ENCODE results near the gene GP1BB. TPM values are rescaled to one million over a fixed set of nuclear protein-coding genes. Genes with fewer than 3 reads are reported as not detected.

GP1BB gene
- total RNA-seq, 2 donors from 2014 or later, result 0.83 TPM; not detected in 1

DNA sequence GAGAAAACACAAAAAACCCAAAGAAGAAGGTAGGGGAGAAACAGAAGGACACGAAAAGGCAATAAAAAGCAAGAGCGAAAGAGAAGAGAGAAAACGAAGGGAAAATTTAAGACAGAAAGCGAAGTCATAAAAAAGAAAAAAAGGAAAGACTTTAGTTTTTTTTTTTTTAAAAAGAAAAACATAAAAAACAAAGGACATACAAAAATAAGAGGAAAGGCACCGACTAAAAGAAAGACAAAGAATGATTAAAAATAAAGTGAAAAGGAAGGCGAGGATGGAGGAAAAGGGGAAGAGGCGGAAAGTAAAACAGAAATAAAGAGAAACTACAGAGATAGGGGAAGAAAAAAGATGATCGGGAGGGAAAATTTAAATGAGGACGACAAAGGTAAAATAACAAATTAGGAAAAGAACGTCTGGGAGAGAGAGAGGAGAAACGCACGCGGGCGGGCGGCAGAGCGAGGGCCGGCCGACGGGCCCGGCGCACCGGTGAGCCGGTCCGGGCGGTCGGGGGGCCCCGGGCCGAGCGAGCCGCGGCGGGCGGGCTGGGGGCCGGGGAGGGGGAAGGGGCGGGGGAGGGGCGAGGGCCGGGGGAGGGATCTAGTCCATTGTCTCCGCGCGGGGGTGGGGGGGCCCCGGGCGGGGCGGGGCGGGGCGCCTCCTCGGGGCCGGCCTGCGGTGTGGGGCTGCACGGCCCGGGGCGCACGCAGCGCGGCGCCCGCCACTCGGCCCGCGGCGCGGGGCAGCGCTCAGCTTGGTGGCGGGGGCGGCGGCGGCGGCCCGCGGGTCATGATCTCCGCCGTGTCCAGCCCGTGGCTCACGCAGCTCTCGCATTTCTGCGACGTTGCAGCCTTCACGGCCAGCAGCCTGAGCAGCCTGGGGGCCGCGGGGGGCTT, 37.0 kb downstream of the GP1BB start, which contains the start of gene TBX1:
Gene TBX1 (plus strand): TSS at position 721 of the 893 bp plus-strand sequence. CDS start 66 bp downstream, at position 787.
- no peak for DNase-seq (ENCODE audit: low spot score)
- intact Hi-C loops (cut with DNase I), result no loop called here

GRCh38 chr22:19760951-19761724, 37.8 kb downstream of the GP1BB start:
- intact Hi-C loops (cut with DNase I), result no loop called here
- DNase-seq (ENCODE audit: low spot score), result no peak

DNA sequence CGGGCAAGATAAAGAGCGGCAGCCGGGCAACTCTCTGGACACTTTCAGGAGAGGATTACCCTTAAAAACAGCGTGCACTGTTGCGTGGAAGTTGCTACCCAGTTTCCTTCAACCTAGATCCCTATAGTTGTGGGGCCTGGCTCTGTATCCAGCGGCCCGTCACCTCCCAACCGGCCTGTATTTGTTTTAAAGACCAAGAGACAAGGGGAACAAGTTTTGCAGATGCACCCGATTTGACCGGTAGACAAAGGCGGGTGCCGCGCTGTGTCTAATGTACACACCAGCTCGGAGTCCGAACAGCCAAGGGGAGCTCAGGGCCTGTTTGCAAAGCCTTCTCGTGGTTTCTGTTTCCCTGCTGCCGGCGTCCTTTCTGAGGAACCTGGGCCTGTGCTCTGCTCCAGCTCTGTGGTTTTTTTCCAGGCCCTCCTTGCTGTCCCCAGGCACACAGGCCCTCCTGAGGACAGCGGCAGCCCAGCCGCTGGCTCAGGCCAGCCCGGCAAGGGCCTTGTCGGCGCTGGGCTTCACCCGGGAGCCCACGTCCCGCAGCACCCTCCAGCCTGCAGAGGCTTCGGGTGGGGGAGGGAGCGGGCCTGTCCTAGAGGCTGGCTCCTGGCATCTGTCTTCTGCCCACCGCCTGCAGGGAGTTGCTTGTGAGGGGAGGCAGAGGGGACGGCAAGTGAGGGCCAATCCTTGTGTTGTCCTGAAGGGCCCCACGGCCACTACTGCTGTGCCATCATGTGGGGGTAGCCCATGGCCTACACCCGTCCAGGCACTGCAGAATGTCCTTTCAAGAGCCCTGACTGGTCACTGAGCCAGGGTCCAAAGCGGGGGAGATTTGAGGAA, 38.6 kb downstream of the GP1BB start:
- no peak for DNase-seq (ENCODE audit: low spot score)
- intact Hi-C loops (cut with DNase I), result no loop called here

DNA sequence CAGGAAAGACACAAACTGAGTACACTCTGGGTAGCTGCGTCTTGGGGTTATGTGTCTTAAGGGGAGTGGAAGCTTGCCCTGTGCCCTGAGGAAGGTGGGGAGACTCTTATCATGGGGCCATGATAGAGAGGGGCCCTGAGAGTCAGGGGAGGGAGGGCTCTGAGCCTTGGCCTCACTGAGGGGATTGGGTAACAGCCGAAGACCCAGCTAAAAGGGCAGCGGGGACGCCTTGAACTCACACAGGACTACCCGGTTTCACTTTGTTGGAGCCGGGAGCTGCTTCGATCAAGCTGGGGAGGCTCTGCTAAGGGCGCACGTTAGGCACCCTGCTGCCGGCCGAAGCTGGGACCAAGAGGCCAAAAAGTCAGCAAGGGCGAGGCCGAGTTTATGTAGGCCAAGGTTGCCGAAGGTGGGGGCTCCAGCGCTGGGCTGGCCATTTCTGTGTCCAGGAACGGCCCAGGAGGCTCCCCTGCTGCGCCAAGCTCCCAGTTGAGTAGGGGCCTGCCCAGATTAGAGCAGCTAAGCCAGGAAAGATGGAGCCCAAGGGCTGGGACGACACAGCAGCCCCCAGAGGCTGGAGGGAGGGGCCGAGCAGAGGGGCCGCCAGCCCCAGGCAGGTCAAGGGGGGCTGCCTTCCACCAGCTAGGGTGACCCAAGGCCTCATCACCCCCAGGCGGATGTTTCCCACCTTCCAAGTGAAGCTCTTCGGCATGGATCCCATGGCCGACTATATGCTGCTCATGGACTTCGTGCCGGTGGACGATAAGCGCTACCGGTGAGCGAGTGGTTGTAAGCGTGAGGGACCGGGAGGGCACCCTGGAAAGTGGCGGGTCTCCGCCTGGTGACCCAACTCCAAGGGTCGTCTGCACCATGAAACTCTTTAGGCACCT, 39.5 kb downstream of the GP1BB start:
- DNase-seq (ENCODE audit: low spot score), result no peak
- intact Hi-C loops (cut with DNase I), result no loop called here

GRCh38 chr22:19763458-19764298, 40.3 kb downstream of the GP1BB start:
- intact Hi-C loops (cut with DNase I), result no loop called here

GRCh38 chr22:19764299-19764593, 40.9 kb downstream of the GP1BB start:
- no peak for DNase-seq (ENCODE audit: low spot score)
- intact Hi-C loops (cut with DNase I), result no loop called here

More at GRCh38 chr22:19763458-19764298, 40.3 kb downstream of the GP1BB start:
- no peak for DNase-seq (ENCODE audit: low spot score)

- DNase-seq (ENCODE audit: low spot score), result no peak
- intact Hi-C loops (cut with DNase I), result loop anchor here in 1 of 2 donors (1.0 kb wide), 1 partner anchor 24 kb away; no protein-coding TSS in a partner anchor
These were observed 41.5 kb downstream of the GP1BB start for GRCh38 chr22:19764636-19765476.

DNA sequence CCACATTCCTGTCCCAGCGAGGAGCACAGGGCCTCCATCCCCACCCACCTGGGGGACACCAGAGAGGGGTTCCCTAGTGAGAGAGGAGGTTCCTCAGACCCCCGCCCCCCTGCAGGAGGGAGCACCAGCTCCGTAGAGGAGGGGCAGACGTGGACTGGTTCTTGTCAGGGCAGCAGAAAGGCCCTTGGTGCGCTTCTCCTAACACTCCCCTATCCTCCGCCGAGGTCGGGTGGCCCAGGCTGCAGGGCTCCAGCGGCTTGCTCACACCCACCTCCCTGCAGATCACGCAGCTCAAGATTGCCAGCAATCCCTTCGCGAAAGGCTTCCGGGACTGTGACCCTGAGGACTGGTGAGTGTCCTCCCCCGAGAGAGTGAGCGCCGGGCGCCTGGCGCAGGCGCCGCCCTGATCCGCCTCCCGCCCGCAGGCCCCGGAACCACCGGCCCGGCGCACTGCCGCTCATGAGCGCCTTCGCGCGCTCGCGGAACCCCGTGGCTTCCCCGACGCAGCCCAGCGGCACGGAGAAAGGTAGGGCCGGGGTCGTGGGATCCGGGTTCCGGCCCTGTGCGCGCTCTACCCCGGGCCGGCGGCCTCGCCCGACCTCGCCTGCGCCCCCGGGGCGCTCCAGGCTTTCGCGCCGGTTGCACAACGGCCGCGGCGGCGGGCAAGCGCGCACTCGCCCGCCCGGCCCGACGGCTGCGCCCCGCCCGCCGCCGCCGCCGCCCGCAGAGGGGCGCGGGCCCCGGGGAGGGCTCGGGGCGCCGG, 42.3 kb downstream of the GP1BB start:
- intact Hi-C loops (cut with DNase I), result loop anchor here in 1 of 2 donors (1.0 kb wide), 1 partner anchor 24 kb away; no protein-coding TSS in a partner anchor
- no peak for DNase-seq (ENCODE audit: low spot score)

DNA sequence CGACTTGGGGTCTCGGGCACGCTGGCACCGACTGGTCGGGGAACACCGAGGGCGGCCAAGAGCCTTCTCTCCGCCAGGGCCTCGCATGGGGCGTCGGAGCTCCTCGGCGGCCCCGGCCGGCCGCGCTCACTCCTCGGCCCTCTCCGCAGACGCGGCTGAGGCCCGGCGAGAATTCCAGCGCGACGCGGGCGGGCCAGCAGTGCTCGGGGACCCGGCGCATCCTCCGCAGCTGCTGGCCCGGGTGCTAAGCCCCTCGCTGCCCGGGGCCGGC, 42.8 kb downstream of the GP1BB start:
- no peak for DNase-seq (ENCODE audit: low spot score)
- intact Hi-C loops (cut with DNase I), result no loop called here

DNA sequence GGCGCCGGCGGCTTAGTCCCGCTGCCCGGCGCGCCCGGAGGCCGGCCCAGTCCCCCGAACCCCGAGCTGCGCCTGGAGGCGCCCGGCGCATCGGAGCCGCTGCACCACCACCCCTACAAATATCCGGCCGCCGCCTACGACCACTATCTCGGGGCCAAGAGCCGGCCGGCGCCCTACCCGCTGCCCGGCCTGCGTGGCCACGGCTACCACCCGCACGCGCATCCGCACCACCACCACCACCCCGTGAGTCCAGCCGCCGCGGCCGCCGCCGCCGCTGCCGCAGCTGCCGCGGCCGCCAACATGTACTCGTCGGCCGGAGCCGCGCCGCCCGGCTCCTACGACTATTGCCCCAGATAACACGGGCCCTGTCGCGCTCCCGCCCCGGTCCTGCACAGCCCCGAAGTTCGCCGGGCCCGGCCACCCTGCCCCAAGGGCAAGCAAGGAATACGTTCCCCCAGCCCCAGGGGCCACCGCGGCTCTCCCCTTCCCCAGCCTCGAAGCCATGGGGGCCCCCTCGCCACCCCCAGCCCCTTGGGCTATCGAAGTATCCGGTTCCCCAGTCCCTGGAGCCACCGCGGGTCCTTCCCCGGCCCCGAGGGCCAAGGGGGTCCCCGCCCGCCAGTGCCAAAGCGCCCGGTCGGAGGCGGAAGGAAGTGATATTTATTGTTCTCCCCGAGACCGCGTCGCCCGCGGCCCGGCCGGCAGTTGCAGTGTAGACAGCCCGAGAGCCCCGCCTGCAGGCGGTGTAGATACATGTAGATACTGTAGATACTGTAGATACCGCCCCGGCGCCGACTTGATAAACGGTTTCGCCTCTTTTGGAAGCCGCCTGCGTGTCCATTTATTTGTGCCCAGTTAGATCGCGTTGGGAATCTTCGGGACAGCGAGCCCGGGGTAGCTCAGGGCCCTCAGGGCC, 43.4 kb downstream of the GP1BB start:
- peak; percentile 92 for DNase-seq (ENCODE audit: low spot score)
- intact Hi-C loops (cut with DNase I), result no loop called here

DNA sequence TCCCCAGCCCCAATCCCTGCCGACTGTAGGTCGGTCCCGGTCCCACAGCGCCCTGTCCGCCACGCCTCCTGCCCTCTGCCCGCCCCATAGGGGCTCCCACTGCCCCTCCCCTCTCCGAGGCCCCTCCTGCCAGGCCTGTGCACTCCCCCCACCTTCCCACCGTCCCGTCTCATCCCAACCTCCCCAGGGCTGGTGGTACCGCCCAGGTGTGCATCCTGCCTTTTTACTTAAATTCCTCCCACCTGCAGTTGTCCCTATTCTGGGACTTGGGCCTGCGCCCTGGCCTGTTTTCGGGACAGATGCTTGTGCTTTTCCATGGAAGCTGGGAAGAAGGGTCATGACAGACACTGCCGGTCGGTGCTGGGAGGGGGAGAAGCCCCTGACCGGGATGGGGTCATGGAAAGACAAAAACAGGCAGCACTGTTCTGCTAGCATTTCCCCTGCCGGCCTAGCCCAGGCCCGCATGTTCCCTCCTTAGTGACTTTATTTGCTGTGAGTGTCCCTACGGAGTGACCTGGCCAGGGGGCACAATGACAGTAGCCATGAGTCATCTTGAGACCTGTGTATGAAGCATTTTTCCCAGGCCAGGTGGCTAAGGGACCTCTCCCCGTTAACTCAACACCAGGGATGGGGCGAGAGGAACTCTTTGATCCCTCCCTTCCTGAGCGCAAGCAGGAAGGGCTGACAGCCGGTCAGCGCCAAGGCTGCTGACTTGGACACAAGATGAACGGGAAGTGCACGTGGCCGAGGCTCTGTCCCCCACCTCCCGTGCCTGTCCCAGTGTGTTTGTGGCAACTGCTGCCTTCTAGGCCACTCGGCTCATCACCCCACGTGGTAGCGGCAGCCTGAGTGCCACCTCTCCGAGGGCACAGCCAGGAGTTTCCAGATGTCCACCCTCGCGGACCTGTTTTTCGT, 44.3 kb downstream of the GP1BB start:
- intact Hi-C loops (cut with DNase I), result no loop called here

DNA sequence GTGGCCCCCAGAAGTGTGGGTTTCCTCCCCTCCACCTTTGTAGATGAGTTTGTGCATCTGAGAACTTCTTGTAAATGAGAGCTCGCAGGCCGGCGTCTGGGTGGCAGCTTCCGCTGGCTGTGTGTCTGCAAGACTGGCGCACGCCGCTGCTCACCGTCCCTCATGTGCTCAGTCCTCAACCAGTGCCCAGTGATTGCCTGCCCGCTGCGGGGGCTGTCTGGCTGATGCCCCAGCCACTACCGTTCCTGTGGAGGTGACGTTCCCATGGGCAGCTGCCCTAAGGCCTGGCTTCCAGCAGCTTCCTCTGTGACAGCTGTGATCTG, 46.0 kb downstream of the GP1BB start:
- no peak for DNase-seq (ENCODE audit: low spot score)
- intact Hi-C loops (cut with DNase I), result no loop called here

More for the DNA sequence above, 44.3 kb downstream of the GP1BB start:
- peak; percentile 91 for DNase-seq (ENCODE audit: low spot score)

DNA sequence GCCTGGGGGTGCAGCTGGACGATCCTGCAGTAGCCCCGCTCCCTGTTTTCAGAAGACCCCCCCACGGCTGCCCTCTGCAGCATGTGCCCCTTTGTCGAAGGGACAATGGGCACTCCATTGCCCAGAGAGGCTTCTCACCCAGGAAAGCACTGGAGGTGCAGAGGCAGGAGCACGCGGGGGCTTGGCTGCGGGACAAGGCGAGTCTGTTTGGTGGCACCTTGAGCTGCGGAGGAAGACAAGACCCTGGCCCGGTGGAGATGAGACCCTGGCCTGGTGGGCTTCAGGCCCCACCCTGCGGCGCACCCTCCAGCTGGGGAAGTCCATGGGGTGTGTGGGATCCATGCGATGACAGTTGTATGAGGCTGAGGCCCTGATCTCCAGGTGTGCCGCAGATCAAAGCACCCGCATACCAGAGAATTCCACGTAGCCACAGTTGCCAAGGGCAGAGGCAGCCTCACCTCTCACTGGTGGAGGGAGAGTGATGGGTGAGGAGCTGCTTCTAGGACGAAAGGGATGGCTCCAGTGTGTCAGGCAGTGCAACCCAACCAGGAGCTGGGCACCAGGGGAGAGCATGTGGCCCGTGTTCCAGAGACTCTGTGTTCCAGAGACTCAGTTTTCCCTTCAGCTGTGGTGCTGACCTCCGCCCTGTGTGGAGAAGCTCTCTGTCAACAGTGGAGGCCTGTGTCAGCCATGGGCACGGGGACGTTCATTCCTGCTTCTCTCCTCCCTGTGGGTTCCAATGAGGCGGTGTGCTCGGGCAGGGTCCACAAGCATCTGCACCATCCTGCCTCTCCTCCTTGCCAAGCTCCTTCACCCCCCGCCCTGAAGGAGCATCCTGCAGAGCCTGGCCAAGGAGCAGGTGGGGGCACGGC, 47.2 kb downstream of the GP1BB start:
- intact Hi-C loops (cut with DNase I), result no loop called here
- peak; percentile 60 for DNase-seq (ENCODE audit: low spot score)

GRCh38 chr22:19772422-19772672, 49.0 kb downstream of the GP1BB start:
- intact Hi-C loops (cut with DNase I), result no loop called here
- DNase-seq (ENCODE audit: low spot score), result peak; percentile 26

All from posterior vena cava (tissue), 2 donors.